ENCODE data around the gene TACR1. TPM values are rescaled to one million over a fixed set of nuclear protein-coding genes. Genes with fewer than 3 reads are reported as not detected.

TACR1 gene
- polyA plus RNA-seq, 1 of the 3 experiments (the other 2 are of a cell fraction): under 0.01 TPM

- Histone ChIP-seq H3K4me3 (ENCODE audit: low read depth in 2 of 2, low read length in 1 of 2) (no peak overlapping the region), H3K27me3 (ENCODE audit: insufficient read depth) (no peaks in the 10 kb centered on the region), H3K27ac (ENCODE audit: low read depth in 2 of 2, low read length in 1 of 2) (no peak overlapping the region), H3K4me2 (no peak overlapping the region), H3K79me2 (ENCODE audit: insufficient read depth) (no peaks in the 10 kb centered on the region), H3K4me1 (ENCODE audit: control insufficient read depth in 1 of 2, insufficient read depth in 2 of 2, low read depth in 1 of 2, low read length in 1 of 2) (no peaks in the 10 kb centered on the region), H3K9ac (no peak overlapping the region), H3K9me3 (no peaks in the 10 kb centered on the region), H2AFZ (ENCODE audit: low read depth) (no peak overlapping the region), H3F3A (replicated peaks; ENCODE audit: insufficient read depth) (no peaks in the 10 kb centered on the region), H3K36me3 (replicated peaks in 1 of 2; ENCODE audit: control insufficient read depth in 1 of 2, insufficient read depth in 2 of 2, low read length in 1 of 2) (no peaks in the 10 kb centered on the region), H3K9me2 (no peaks in the 10 kb centered on the region), H4K20me1 (ENCODE audit: insufficient read depth) (no peaks in the 10 kb centered on the region)
- TF ChIP-seq EP300 (IDR thresholded peaks at IDR 0.05; ENCODE audit: borderline replicate concordance in 1 of 2, low read depth in 1 of 2, low read length in 1 of 2): no peak
- TF ChIP-seq EZH2phosphoT487 (IDR thresholded peaks at IDR 0.05; ENCODE audit: borderline replicate concordance, low read depth): no peak
- no peak for TF ChIP-seq FOSL2 (IDR thresholded peaks at IDR 0.05; ENCODE audit: borderline replicate concordance, low read depth)
- no peak for TF ChIP-seq FOXM1 (IDR thresholded peaks at IDR 0.05; ENCODE audit: low read depth)
- TF ChIP-seq GABPA (IDR thresholded peaks at IDR 0.05; ENCODE audit: low read depth): no peak
- TF ChIP-seq CTCF (IDR thresholded peaks at IDR 0.05): no peak
- no peak for TF ChIP-seq MAX (IDR thresholded peaks at IDR 0.05; ENCODE audit: low read depth)
- TF ChIP-seq, protein P1, sequence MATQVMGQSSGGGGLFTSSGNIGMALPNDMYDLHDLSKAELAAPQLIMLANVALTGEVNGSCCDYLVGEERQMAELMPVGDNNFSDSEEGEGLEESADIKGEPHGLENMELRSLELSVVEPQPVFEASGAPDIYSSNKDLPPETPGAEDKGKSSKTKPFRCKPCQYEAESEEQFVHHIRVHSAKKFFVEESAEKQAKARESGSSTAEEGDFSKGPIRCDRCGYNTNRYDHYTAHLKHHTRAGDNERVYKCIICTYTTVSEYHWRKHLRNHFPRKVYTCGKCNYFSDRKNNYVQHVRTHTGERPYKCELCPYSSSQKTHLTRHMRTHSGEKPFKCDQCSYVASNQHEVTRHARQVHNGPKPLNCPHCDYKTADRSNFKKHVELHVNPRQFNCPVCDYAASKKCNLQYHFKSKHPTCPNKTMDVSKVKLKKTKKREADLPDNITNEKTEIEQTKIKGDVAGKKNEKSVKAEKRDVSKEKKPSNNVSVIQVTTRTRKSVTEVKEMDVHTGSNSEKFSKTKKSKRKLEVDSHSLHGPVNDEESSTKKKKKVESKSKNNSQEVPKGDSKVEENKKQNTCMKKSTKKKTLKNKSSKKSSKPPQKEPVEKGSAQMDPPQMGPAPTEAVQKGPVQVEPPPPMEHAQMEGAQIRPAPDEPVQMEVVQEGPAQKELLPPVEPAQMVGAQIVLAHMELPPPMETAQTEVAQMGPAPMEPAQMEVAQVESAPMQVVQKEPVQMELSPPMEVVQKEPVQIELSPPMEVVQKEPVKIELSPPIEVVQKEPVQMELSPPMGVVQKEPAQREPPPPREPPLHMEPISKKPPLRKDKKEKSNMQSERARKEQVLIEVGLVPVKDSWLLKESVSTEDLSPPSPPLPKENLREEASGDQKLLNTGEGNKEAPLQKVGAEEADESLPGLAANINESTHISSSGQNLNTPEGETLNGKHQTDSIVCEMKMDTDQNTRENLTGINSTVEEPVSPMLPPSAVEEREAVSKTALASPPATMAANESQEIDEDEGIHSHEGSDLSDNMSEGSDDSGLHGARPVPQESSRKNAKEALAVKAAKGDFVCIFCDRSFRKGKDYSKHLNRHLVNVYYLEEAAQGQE (IDR thresholded peaks at IDR 0.05; ENCODE audit: low read depth, low read length): no peak
- TF ChIP-seq, protein P2, sequence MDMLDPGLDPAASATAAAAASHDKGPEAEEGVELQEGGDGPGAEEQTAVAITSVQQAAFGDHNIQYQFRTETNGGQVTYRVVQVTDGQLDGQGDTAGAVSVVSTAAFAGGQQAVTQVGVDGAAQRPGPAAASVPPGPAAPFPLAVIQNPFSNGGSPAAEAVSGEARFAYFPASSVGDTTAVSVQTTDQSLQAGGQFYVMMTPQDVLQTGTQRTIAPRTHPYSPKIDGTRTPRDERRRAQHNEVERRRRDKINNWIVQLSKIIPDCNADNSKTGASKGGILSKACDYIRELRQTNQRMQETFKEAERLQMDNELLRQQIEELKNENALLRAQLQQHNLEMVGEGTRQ (IDR thresholded peaks at IDR 0.05; ENCODE audit: borderline replicate concordance, low read depth, low read length): no peak
- no peak for TF ChIP-seq TEAD4 (IDR thresholded peaks at IDR 0.05; ENCODE audit: borderline replicate concordance, insufficient read depth)
- TF ChIP-seq TAF1 (IDR thresholded peaks at IDR 0.05; ENCODE audit: borderline replicate concordance, low read depth, low read length): no peak
- no peak for TF ChIP-seq MEF2A (IDR thresholded peaks at IDR 0.05; ENCODE audit: borderline replicate concordance, low read depth)
- TF ChIP-seq GATA2 (CRISPR knock-in tag; IDR thresholded peaks at IDR 0.05): no peak
- TF ChIP-seq, protein P3, sequence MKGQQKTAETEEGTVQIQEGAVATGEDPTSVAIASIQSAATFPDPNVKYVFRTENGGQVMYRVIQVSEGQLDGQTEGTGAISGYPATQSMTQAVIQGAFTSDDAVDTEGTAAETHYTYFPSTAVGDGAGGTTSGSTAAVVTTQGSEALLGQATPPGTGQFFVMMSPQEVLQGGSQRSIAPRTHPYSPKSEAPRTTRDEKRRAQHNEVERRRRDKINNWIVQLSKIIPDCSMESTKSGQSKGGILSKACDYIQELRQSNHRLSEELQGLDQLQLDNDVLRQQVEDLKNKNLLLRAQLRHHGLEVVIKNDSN (IDR thresholded peaks at IDR 0.05; ENCODE audit: borderline replicate concordance, low read depth): no peak
- TF ChIP-seq NFIC (IDR thresholded peaks at IDR 0.05; ENCODE audit: borderline replicate concordance): no peak
- TF ChIP-seq, protein P4, sequence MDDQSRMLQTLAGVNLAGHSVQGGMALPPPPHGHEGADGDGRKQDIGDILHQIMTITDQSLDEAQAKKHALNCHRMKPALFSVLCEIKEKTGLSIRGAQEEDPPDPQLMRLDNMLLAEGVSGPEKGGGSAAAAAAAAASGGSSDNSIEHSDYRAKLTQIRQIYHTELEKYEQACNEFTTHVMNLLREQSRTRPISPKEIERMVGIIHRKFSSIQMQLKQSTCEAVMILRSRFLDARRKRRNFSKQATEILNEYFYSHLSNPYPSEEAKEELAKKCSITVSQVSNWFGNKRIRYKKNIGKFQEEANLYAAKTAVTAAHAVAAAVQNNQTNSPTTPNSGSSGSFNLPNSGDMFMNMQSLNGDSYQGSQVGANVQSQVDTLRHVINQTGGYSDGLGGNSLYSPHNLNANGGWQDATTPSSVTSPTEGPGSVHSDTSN (IDR thresholded peaks at IDR 0.05): no peak
- no peak for TF ChIP-seq RAD21 (IDR thresholded peaks at IDR 0.05; ENCODE audit: low read length)
- TF ChIP-seq SIN3A (IDR thresholded peaks at IDR 0.05; ENCODE audit: borderline replicate concordance, low read depth, low read length): no peak
- TF ChIP-seq MXI1 (IDR thresholded peaks at IDR 0.05; ENCODE audit: low read depth, low read length): no peak
- TF ChIP-seq TCF12 (IDR thresholded peaks at IDR 0.05): no peak
- ChIA-PET POLR2A (no interaction called here), CTCF (interaction anchor here (1.0 to 1.1 kb wide), 2 partner anchors 11 kb away, joined by 3 read pairs; no protein-coding TSS in a partner anchor)
- no peak for DNase-seq
- WGBS (ENCODE audit: low lambda C conversion rate): 82% methylated on average over 4 of the region's 4 CpGs
Measured at GRCh38 chr2:75233965-75234364, 34.6 kb upstream of the TACR1 start.
